AG09309 (cell line): Measurements from ENCODE around the gene IL4R.
A peak's percentile ranks its signal among the peaks of the same experiment; 100 is the strongest.

Experiments
- DNase-seq: peaks from one replicate; pipeline ENCODE4 v3.0.0-alpha.2; 2010; ENCODE audit warnings: low read depth
- H3K4me3 ChIP-seq: 2 replicates; pipeline ENCODE4 v1.5.1; 2011; ENCODE audit warnings: mild to moderate bottlenecking, low read depth, low read length, moderate library complexity; ENCODE audit not compliant: control insufficient read depth
- CTCF ChIP-seq: IDR thresholded peaks from 2 replicates; pipeline ENCODE4 v1.5.1; 2011; ENCODE audit warnings: mild to moderate bottlenecking, low read depth, low read length, inconsistent platforms; ENCODE audit not compliant: insufficient read depth, control insufficient read depth; ENCODE audit errors: missing control alignments

IL4R gene

DNA sequence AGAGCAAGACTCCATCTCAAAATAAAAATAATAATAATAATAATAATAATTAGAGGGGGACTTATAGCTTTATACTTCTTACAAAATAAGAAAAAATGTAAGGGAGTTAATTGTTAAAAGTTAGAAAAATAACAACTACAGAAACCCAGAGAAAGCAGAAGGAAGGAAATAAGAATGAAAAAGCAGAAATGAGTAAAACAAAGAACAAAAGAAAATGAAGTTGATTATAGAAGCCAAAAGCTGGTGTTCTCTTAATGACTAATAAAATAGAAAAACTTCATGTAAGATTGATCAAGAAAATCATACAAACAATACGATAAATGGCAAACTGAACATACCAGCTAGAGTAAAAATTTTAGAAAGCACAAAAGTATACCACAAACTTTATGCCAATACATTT is 38.4 kb upstream of the IL4R start:
- no peak for TF ChIP-seq CTCF
- H3K4me3 ChIP-seq = no peak overlapping the region
- DNase-seq = no peak

DNA sequence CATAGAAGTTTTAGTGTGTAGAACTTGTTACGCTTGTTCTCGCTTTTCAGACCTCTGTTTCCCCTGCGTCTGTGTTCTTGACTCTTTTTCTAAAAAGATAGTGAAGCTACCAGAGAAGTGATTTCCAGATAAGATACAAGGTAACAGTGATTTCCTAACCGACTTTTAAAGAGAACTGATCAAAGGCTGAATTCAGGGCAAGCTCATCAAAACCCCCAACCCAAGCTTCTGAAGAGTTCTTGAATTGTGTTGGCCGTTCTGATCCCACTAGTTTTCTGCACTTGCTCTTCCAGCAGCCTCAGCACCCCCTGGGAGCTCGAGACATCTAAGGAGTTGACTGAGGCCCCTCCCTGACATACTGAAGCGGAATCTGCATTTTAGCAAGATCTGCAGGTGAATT is 32.5 kb upstream of the IL4R start:
- no peak for DNase-seq
- H3K4me3 ChIP-seq = no peak overlapping the region
- no peak for TF ChIP-seq CTCF

DNA sequence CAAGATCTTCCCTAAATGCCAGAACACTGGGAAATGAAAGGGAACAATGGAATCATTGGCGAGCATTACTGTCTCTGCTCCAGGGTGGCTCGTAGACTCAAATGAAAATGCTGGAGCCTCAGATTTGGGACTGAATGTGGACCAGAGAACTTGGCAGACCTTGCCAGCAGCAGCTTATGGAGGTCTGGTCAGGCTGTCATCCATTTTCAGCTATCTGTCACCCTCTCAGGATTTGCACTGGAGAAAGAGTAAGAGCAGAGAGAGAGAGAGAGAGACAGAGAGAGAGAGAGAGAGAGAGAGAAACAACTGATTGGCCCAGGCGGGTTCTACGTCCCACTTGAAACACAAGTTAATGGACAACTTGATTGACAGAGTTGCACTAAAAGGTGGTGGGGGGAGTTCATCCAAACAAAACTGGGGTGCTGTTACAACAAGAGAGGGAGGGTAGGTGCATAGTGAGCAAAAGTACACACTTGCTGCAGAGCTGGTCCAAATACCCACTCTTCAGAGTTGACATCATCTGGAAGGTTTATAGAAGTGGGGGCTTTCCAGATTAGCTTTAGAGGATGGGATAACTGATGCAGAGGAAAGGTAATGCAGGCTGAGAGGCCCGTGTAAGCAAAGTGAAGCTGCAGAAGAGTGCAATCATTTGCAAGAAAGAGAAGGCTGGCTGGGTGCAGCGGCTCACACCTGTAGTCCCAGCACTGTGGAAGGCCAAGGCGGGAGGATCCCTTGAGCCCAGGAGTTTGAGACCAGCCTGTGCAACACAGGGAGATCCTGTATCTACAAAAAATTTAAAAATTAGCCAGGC is 28.7 kb upstream of the IL4R start:
- TF ChIP-seq CTCF = no peak
- no peak overlapping the region for H3K4me3 ChIP-seq
- no peak for DNase-seq

DNA sequence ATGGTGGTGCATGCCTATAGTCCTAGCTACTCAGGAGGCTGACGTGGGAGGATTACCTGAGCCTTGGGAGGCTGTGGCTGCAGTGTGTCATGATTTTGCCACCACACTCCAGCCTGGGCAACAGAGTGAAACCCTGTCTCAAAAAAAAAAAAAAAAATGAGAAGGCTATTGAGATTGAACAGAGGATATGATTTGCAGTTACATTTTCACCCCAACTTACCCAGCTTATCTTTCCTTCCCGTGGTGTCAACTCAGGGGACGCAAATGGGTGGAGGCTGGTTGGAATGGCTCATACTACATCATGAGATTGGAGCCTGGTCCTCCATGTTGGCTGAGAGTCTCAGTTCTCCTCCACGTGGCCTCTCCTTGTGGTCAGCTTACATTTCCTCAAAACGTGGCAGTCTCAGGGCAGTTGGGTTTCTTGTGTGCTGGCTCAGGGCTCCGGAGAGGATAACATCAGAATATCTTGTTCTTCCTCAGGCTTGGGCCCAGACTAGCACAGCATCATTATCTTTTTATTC is 28.0 kb upstream of the IL4R start:
- DNase-seq = no peak
- no peak for TF ChIP-seq CTCF
- H3K4me3 ChIP-seq = no peak overlapping the region

DNA sequence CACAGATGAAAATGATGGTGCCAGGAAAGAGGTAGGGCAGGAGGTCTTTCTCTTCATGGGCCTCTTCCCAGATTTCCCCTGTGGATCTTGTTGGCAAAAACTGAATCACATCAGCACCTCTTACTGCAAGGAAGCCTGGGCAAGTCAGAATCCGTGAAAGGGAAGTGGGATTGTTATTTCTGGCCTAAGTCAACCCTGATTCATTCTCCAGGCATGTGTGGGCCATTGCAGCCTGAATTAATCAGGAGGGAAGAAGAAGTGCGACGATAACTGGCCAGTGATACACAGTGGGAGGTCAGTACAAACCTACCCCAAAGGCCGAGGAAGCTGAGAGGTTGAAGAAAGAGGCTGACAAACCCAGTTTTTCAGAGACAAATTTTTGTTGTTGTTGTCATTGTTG is 27.3 kb upstream of the IL4R start:
- H3K4me3 ChIP-seq = no peak overlapping the region
- DNase-seq = peak; percentile 85
- no peak for TF ChIP-seq CTCF

- DNase-seq = no peak
- H3K4me3 ChIP-seq = no peak overlapping the region
- TF ChIP-seq CTCF = no peak
Observed at GRCh38 chr16:27287051-27287811, 26.5 kb upstream of the IL4R start.
